Endothelial cell of umbilical vein (primary cell): ENCODE measurements around the gene MBD4.
"Not testable (repeated sequence)": the region's sequence is repeated elsewhere in the genome, so short reads cannot be mapped to it uniquely, and the experiment has no call there.

Source experiments
- JUN ChIP-seq: IDR thresholded peaks from 2 replicates; pipeline ENCODE4 v1.6.1; 2011; ENCODE audit warnings: borderline replicate concordance, low read depth; ENCODE audit not compliant: insufficient read length, insufficient read depth
- TF ChIP-seq, protein P1 (sequence below), 2 donors: IDR thresholded peaks; 1 replicate in 1 of 2; 2 replicates in 1 of 2; pipeline ENCODE4 v1.5.1; 2011; ENCODE audit warnings: low read length in 2 of 2, mild to moderate bottlenecking in 2 of 2, moderate library complexity in 2 of 2, control low read depth in 1 of 2, inconsistent platforms in 1 of 2, low read depth in 1 of 2; ENCODE audit not compliant: insufficient read depth in 1 of 2; ENCODE audit errors: extremely low read depth in 1 of 2

DNA sequence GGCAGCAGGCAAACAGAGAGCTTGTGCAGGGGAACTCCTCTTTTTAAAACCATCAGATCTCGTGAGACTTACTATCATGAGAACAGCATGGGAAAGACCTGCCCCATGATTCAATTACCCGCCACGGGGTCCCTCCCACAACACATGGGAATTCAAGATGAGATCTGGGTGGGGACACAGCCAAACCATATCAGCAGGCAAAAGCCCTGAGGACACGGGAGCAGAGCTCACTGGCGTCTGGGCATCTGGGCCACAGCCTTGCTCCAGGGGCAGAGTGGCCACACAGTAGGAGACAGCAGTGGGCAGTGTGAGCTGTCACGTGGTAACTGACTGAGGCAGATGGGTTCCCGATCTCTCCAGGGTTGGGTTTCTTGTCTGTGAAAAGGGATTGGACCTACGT lies 54.2 kb downstream of the MBD4 start:
- not testable (repeated sequence) for TF ChIP-seq JUN
- TF ChIP-seq, protein P1, sequence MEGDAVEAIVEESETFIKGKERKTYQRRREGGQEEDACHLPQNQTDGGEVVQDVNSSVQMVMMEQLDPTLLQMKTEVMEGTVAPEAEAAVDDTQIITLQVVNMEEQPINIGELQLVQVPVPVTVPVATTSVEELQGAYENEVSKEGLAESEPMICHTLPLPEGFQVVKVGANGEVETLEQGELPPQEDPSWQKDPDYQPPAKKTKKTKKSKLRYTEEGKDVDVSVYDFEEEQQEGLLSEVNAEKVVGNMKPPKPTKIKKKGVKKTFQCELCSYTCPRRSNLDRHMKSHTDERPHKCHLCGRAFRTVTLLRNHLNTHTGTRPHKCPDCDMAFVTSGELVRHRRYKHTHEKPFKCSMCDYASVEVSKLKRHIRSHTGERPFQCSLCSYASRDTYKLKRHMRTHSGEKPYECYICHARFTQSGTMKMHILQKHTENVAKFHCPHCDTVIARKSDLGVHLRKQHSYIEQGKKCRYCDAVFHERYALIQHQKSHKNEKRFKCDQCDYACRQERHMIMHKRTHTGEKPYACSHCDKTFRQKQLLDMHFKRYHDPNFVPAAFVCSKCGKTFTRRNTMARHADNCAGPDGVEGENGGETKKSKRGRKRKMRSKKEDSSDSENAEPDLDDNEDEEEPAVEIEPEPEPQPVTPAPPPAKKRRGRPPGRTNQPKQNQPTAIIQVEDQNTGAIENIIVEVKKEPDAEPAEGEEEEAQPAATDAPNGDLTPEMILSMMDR (IDR thresholded peaks at IDR 0.05; ENCODE audit: extremely low read depth in 1 of 2, insufficient read depth in 1 of 2, low read depth in 1 of 2, low read length in 2 of 2) = not testable (repeated sequence)
